ENCODE results near the gene GRPEL1. TPM values are rescaled to one million over a fixed set of nuclear protein-coding genes. Genes with fewer than 3 reads are reported as not detected.

Gene GRPEL1
- total and polyA plus RNA-seq, 2 of the 13 experiments (the other 11 are each of a cell fraction or from before 2014, with no cell fraction given) = 32.3 to 141 TPM

DNA sequence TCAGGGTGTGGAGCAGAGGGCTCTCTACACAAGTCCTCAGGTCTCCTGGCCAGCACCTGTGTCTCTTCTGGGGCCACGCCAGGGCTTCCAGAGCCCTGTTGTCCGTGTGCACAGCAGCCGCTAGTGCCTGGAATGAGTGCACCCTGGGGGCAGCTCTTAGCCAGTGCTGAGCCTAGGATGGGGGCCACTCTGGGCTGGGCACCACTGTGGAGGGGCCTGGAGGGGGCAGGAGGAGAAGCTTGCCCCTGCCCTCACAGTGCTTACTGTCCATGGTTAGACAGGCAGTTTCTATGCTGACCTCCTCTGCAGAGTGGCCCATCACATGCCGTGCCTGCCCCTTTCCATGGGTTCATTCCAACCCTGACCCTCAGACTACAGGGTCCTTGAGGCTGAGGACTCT, 42.7 kb upstream of the GRPEL1 start:
- Histone ChIP-seq H2AFZ (ENCODE audit: low read length) (no peak overlapping the region), H3K9me3 (ENCODE audit: low read length) (no peaks in the 10 kb centered on the region), H3K79me2 (ENCODE audit: insufficient read depth, low read length) (no peaks in the 10 kb centered on the region), H3K4me3 (replicated peaks in 1 of 3; ENCODE audit: insufficient read depth in 1 of 3, low read depth in 2 of 3, low read length in 3 of 3) (no peak overlapping the region), H3K27me3 (ENCODE audit: control insufficient read depth in 1 of 2, insufficient read depth in 2 of 2, low read length in 2 of 2) (peaks cover 4 to 20% of the 10 kb centered on the region in 2 experiments; a peak in 3 of 5 replicates), H3K9ac (ENCODE audit: insufficient read depth, low read depth, low read length) (no peak overlapping the region), H3K4me1 (ENCODE audit: insufficient read depth, low read length) (peaks cover 20% of the 10 kb centered on the region; the same call in 1 of the 2 replicates), H3K4me2 (ENCODE audit: low read depth, low read length) (no peak overlapping the region), H4K20me1 (ENCODE audit: insufficient read depth, low read length) (no peaks in the 10 kb centered on the region), H3K36me3 (replicated peaks in 1 of 2; ENCODE audit: control insufficient read depth in 1 of 2, insufficient read depth in 2 of 2, low read length in 2 of 2) (no peaks in the 10 kb centered on the region), H3K27ac (ENCODE audit: extremely low read length, insufficient read depth, low read length) (no peak overlapping the region)
- WGBS (ENCODE audit: low lambda C conversion rate) = 0% methylated on average over 1 of the region's 4 CpGs
- in situ Hi-C loops (cut with HindIII; ENCODE audit: extremely low pct_ligation_motif_present, low pct_unique_long_range_greater_than_20kb) = no loop called here
- ATAC-seq = no peak; the same call in 2 of the 3 replicates
- BruUV-seq (replicated peaks) = no TSS peak
- ChIA-PET POLR2A (no interaction called here), CTCF (ENCODE audit: low intra/inter-chr PET ratio, low total read pairs) (no interaction called here)
- no peak for FAIRE-seq
- TF ChIP-seq TCF7 (IDR thresholded peaks at IDR 0.05; ENCODE audit: low read depth) = no peak
- TF ChIP-seq ZNF142 (CRISPR knock-in tag; IDR thresholded peaks at IDR 0.05) = no peak
- TF ChIP-seq ZNF160 (CRISPR knock-in tag; IDR thresholded peaks at IDR 0.05) = no peak
- no peak for TF ChIP-seq SMYD3 (CRISPR knock-in tag; IDR thresholded peaks at IDR 0.05)
- no peak for TF ChIP-seq RBM22 (optimal IDR thresholded peaks at IDR 0.05; ENCODE audit: low read length)
- no peak for TF ChIP-seq FIP1L1 (IDR thresholded peaks at IDR 0.05; ENCODE audit: borderline replicate concordance, insufficient read depth, low read depth, low read length)
- no peak for TF ChIP-seq ZNF672 (CRISPR knock-in tag; IDR thresholded peaks at IDR 0.05)
- no peak for TF ChIP-seq KDM5A (IDR thresholded peaks at IDR 0.05; ENCODE audit: borderline replicate concordance, low read length)
- no peak for TF ChIP-seq ZNF460 (CRISPR knock-in tag; IDR thresholded peaks at IDR 0.05; ENCODE audit: borderline replicate concordance)
- TF ChIP-seq SIX4 (CRISPR knock-in tag; IDR thresholded peaks at IDR 0.05) = no peak
- no peak for TF ChIP-seq ZNF644 (CRISPR knock-in tag; IDR thresholded peaks at IDR 0.05; ENCODE audit: low read depth)
- TF ChIP-seq, protein P1, sequence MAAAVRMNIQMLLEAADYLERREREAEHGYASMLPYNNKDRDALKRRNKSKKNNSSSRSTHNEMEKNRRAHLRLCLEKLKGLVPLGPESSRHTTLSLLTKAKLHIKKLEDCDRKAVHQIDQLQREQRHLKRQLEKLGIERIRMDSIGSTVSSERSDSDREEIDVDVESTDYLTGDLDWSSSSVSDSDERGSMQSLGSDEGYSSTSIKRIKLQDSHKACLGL (CRISPR knock-in tag; IDR thresholded peaks at IDR 0.05) = no peak
- TF ChIP-seq SRSF9 (IDR thresholded peaks at IDR 0.05; ENCODE audit: borderline replicate concordance, insufficient read depth, low read depth, low read length, poor library complexity, severe bottlenecking) = no peak
- no peak for DNase-seq (ENCODE audit: low spot score)
- intact Hi-C loops (cut with micrococcal nuclease; ENCODE audit: unreplicated experiment) = no loop called here

Data from HepG2 (cell line).